Smooth muscle cell (in vitro differentiated cells): ENCODE data around the gene KLF12. TPM values are rescaled to one million over a fixed set of nuclear protein-coding genes. Genes with fewer than 3 reads are reported as not detected.

ENCODE experiments used
- DNase-seq: peaks from one replicate; lab custom pipeline; 2025; ENCODE audit not compliant: unreplicated experiment; lab: John Stamatoyannopoulos, UW
- H2AFZ ChIP-seq: fragments of 200-600 bp; sonication (generic); 2 replicates; pipeline ENCODE4 v1.6.0; 2016; ENCODE audit warnings: antibody characterized with exemption, low read depth, mild to moderate bottlenecking
- H3F3A ChIP-seq: fragments of 200-600 bp; sonication (generic); 2 replicates; pipeline ENCODE4 v1.6.0; 2017; ENCODE audit warnings: antibody characterized with exemption, low read depth
- H3K27ac ChIP-seq: fragments of 200-600 bp; sonication (generic); 2 replicates; pipeline ENCODE4 v1.5.1; 2016; ENCODE audit warnings: low read depth, mild to moderate bottlenecking
- H3K27me3 ChIP-seq: fragments of 200-600 bp; sonication (generic); 2 replicates; pipeline ENCODE4 v1.6.1; 2016; ENCODE audit warnings: low read depth, mild to moderate bottlenecking
- H3K36me3 ChIP-seq: fragments of 200-600 bp; sonication (generic); 2 replicates; pipeline ENCODE4 v1.5.1; 2016; ENCODE audit warnings: low read depth
- H3K4me1 ChIP-seq: fragments of 200-600 bp; sonication (generic); 2 replicates; pipeline ENCODE4 v1.5.1; 2016; ENCODE audit warnings: low read depth
- H3K4me2 ChIP-seq: fragments of 200-600 bp; sonication (generic); 2 replicates; pipeline ENCODE4 v1.6.0; 2016; ENCODE audit warnings: mild to moderate bottlenecking
- H3K4me3 ChIP-seq: fragments of 200-600 bp; sonication (generic); 2 replicates; pipeline ENCODE4 v1.5.1; 2016; ENCODE audit warnings: mild to moderate bottlenecking
- H3K79me2 ChIP-seq: fragments of 200-600 bp; sonication (generic); 2 replicates; pipeline ENCODE4 v1.6.0; 2016; ENCODE audit warnings: low read depth, mild to moderate bottlenecking
- H3K9ac ChIP-seq: fragments of 200-600 bp; sonication (generic); 2 replicates; pipeline ENCODE4 v1.6.0; 2016; ENCODE audit warnings: low read depth
- H3K9me3 ChIP-seq: fragments of 200-600 bp; sonication (generic); replicated peaks from 2 replicates; pipeline ENCODE4 v1.5.1; 2016; ENCODE audit warnings: low read depth
- H4K20me1 ChIP-seq: fragments of 200-600 bp; sonication (generic); 2 replicates; pipeline ENCODE4 v1.6.0; 2016; ENCODE audit warnings: low read depth
- WGBS: methylation state at CpG from one replicate; pipeline ENCODE4 v1.1.7; 2016; ENCODE audit warnings: low lambda C conversion rate; 5-methylcytosine and 5-hydroxymethylcytosine counted together
- polyA plus RNA-seq: library from polyadenylated mRNA; unstranded; fragments of >200 nt; fragmentation: Nextera tagmentation; extraction: Ambion mirVana; gene quantifications from 2 replicates; pipeline ENCODE4 v1.2.1, GENCODE V29; 2016
- total RNA-seq: library from RNA; depleted of rRNA; stranded (reverse); fragments of >200 nt; gene quantifications from 2 replicates; pipeline ENCODE4 v1.2.3, GENCODE V29; 2014
- TF ChIP-seq, protein P1 (sequence below): fragments of 200-600 bp; sonication (generic); IDR thresholded peaks from 2 replicates; pipeline ENCODE4 v1.5.1; 2017; ENCODE audit warnings: borderline replicate concordance, mild to moderate bottlenecking, antibody characterized with exemption; ENCODE audit not compliant: insufficient read depth, poor library complexity, severe bottlenecking

Gene KLF12
- total and polyA plus RNA-seq, 2 experiments from 2014 or later: 1.3 to 14.6 TPM

DNA sequence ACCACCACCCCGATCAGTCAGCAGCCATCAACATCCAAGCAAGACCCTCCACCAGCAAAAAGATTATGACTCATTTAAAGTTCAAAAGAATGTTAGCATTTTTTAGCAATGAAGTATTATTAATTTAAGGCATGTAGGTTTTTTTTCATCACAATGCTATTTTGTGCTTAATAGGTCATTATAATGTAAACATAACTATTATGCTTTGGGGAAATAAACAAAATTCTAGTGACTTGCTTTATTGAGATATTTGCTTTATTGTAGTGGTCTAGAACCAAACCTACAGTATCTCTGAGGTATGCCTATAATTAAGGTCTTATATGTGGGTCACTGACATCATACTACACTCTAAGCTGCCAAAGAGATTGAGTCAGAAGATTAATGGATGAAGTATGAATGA lies 20.0 kb downstream of the KLF12 start:
- Histone ChIP-seq H3K4me2 (no peak overlapping the region), H3K9ac (no peak overlapping the region), H3K4me1 (no peaks in the 10 kb centered on the region), H4K20me1 (peaks cover 14% of the 10 kb centered on the region), H3F3A (no peaks in the 10 kb centered on the region), H2AFZ (no peak overlapping the region), H3K27me3 (no peaks in the 10 kb centered on the region), H3K9me3 (no peaks in the 10 kb centered on the region), H3K79me2 (peaks cover 44% of the 10 kb centered on the region), H3K27ac (peak overlapping the region; percentile 64), H3K36me3 (peaks cover 4% of the 10 kb centered on the region), H3K4me3 (no peak overlapping the region)
- DNase-seq: no peak
- TF ChIP-seq, protein P1, sequence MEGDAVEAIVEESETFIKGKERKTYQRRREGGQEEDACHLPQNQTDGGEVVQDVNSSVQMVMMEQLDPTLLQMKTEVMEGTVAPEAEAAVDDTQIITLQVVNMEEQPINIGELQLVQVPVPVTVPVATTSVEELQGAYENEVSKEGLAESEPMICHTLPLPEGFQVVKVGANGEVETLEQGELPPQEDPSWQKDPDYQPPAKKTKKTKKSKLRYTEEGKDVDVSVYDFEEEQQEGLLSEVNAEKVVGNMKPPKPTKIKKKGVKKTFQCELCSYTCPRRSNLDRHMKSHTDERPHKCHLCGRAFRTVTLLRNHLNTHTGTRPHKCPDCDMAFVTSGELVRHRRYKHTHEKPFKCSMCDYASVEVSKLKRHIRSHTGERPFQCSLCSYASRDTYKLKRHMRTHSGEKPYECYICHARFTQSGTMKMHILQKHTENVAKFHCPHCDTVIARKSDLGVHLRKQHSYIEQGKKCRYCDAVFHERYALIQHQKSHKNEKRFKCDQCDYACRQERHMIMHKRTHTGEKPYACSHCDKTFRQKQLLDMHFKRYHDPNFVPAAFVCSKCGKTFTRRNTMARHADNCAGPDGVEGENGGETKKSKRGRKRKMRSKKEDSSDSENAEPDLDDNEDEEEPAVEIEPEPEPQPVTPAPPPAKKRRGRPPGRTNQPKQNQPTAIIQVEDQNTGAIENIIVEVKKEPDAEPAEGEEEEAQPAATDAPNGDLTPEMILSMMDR: no peak
- 67% methylated on average over 1 of the region's 1 CpG for WGBS

DNA sequence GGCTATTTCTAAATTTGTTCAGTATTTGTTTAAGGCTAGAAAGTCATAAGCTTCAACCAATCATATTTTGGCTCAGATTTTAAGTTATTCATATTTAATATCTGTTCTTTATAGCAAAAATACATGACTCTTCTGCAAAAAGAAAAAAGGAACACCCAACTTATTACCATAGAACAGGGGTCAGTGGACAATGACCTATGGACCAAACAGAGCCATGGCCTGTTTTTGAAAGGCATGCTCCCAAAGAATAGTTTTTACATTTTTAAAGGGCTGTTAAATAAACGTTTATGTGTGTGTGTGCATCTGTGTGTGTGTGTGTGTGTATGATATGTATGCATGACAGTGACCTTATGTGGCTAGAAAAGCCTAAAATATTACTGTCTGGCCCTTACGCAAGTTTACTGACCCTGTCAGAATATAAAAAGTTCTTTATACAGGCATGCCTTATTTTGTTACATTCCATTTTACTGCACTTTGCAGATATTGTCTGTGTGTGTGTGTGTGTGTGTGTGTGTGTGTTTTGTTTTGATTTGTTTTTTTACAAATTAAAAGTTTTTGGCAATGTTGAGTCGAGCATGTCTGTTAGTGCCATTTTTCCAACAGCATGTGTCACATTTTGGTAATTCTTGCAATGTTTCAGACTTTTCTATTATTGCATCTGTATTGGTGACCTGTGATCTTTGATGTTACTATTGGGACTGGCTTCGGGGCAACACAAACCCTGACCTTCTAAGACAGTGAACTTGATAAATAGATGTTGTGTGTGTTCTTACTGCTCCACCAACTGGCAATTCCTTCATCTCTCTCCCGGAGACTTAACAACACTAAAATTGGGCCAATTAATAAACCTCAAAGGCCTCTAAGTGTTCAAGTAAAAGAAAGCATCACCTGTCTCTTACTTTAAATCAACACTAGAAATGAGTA lies 22.0 kb downstream of the KLF12 start:
- Histone ChIP-seq H3K36me3 (no peaks in the 10 kb centered on the region), H4K20me1 (peaks cover 14% of the 10 kb centered on the region), H3K4me3 (no peak overlapping the region), H3K9me3 (no peaks in the 10 kb centered on the region), H3K4me2 (peak overlapping the region; percentile 8), H3K27me3 (no peaks in the 10 kb centered on the region), H3K79me2 (peaks cover 46% of the 10 kb centered on the region), H3K4me1 (no peaks in the 10 kb centered on the region), H2AFZ (no peak overlapping the region), H3K9ac (no peak overlapping the region), H3F3A (no peaks in the 10 kb centered on the region), H3K27ac (no peak overlapping the region)
- no peak for DNase-seq
- 89% methylated on average over 5 of the region's 5 CpGs for WGBS
- TF ChIP-seq, protein P1: no peak

DNA sequence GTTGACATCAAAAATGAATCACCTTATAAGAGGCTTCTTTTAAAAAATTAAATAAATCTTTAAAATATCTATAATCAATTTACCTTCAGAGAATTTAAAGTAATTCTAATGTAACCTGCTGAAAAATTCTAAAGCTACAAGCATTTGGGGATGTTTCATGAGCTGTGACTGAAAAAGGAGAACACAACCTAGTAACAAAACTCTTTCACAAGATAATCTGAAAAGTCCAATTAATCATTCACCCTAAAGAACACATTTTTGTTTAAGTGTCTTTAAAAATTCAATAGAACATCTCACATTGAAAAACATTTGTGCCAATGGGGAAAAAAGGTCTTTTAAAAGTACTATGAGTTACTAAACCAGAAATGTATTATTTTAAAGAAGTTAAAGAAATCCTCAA lies 22.8 kb downstream of the KLF12 start:
- H3K27ac ChIP-seq: no peak overlapping the region
- peaks cover 14% of the 10 kb centered on the region for H4K20me1 ChIP-seq
- H3K79me2 ChIP-seq: peaks cover 41% of the 10 kb centered on the region
- H3K9ac ChIP-seq: no peak overlapping the region
- no peak overlapping the region for H2AFZ ChIP-seq
- H3K4me3 ChIP-seq: no peak overlapping the region
- no peaks in the 10 kb centered on the region for H3K4me1 ChIP-seq
- TF ChIP-seq, protein P1: no peak
- H3K36me3 ChIP-seq: no peaks in the 10 kb centered on the region
- H3K4me2 ChIP-seq: no peak overlapping the region
- no peaks in the 10 kb centered on the region for H3K9me3 ChIP-seq
- no peaks in the 10 kb centered on the region for H3F3A ChIP-seq
- DNase-seq: no peak
- no peaks in the 10 kb centered on the region for H3K27me3 ChIP-seq

DNA sequence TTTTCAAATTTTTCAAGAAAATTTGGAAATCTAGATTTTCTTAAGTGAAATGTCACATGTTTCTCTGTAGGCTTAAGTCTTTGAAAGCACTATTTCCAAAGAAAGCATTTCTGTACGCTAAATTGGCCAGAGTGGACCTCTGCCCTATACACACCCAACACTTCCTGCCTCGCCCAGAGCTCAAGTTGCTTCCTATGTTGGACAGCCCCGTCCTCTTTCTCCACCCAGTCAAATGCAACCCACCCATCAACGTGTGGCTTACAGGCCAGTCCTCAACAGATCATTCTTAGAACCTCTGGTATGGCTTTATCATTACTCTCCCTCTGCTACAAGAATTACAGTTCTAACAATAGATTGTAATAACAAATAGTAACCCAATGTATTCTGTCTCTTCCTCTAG lies 24.2 kb downstream of the KLF12 start:
- TF ChIP-seq, protein P1: no peak
- Histone ChIP-seq H4K20me1 (peaks cover 20% of the 10 kb centered on the region), H3K9ac (no peak overlapping the region), H3K36me3 (no peaks in the 10 kb centered on the region), H3K4me3 (no peak overlapping the region), H3F3A (no peaks in the 10 kb centered on the region), H3K4me1 (no peaks in the 10 kb centered on the region), H3K9me3 (no peaks in the 10 kb centered on the region), H3K4me2 (no peak overlapping the region), H3K27ac (no peak overlapping the region), H3K79me2 (peaks cover 39% of the 10 kb centered on the region), H2AFZ (no peak overlapping the region), H3K27me3 (no peaks in the 10 kb centered on the region)
- DNase-seq: no peak
- 89% methylated on average over 4 of the region's 4 CpGs for WGBS
